A673 (cell line): ENCODE results near the gene LBHD2. TPM values are rescaled to one million over a fixed set of nuclear protein-coding genes. Genes with fewer than 3 reads are reported as not detected.
A peak's percentile ranks its signal among the peaks of the same experiment; 100 is the strongest.

Source experiments
- BruUV-seq: library from RNA; stranded (reverse); fragments of 400-500 nt; replicated peaks from 2 replicates; lab custom pipeline; 2021; lab: Mats Ljungman, UMichigan
- CTCF ChIA-PET: fragments of 300-600 bp; sonication (Branson Sonifier 250); formaldehyde crosslinking; loops from one replicate; lab custom pipeline; 2022; ENCODE audit warnings: antibody characterized with exemption; lab: Charles Lee
- POLR2A ChIA-PET: fragments of 300-600 bp; sonication (Branson Sonifier 250); formaldehyde crosslinking; loops from one replicate; lab custom pipeline; 2022; ENCODE audit warnings: antibody characterized with exemption; ENCODE audit not compliant: low non-redundant PET; lab: Charles Lee
- DNase-seq: peaks from one replicate; pipeline ENCODE4 v3.0.0-alpha.2; 2015; ENCODE audit warnings: low spot score
- H3K27ac ChIP-seq: fragments of 200-600 bp; sonication (generic); 2 replicates; pipeline ENCODE4 v1.5.1; 2016; ENCODE audit warnings: mixed run types, low read depth, mild to moderate bottlenecking, mixed read lengths, antibody characterized with exemption, low read length; ENCODE audit not compliant: poor library complexity, severe bottlenecking
- H3K27me3 ChIP-seq: fragments of 200-600 bp; sonication (generic); replicated peaks from 2 replicates; pipeline ENCODE4 v1.6.1; 2017; ENCODE audit warnings: mixed run types, low read depth, mild to moderate bottlenecking, mixed read lengths, antibody characterized with exemption, low read length; ENCODE audit not compliant: insufficient read depth, poor library complexity
- H3K36me3 ChIP-seq: fragments of 200-600 bp; sonication (generic); 2 replicates; pipeline ENCODE4 v1.6.1; 2016; ENCODE audit warnings: mixed run types, mild to moderate bottlenecking, mixed read lengths, antibody characterized with exemption, low read length; ENCODE audit not compliant: insufficient read depth, poor library complexity, severe bottlenecking
- H3K4me1 ChIP-seq: fragments of 200-600 bp; sonication (generic); 2 replicates; pipeline ENCODE4 v1.6.1; 2017; ENCODE audit warnings: mixed run types, mild to moderate bottlenecking, mixed read lengths, antibody characterized with exemption, low read length; ENCODE audit not compliant: insufficient read depth, poor library complexity, severe bottlenecking
- H3K4me3 ChIP-seq: fragments of 200-600 bp; sonication (generic); 2 replicates; pipeline ENCODE4 v1.5.1; 2016; ENCODE audit warnings: low read depth, mixed run types, mild to moderate bottlenecking, mixed read lengths, low read length; ENCODE audit not compliant: poor library complexity, severe bottlenecking
- H3K9me3 ChIP-seq: fragments of 200-600 bp; sonication (generic); 2 replicates; pipeline ENCODE4 v1.6.1; 2016; ENCODE audit warnings: mixed run types, low read depth, mild to moderate bottlenecking, mixed read lengths, antibody characterized with exemption, low read length; ENCODE audit not compliant: poor library complexity, severe bottlenecking
- EZH2 ChIP-seq: fragments of 200-600 bp; sonication (generic); IDR thresholded peaks from 2 replicates; pipeline ENCODE4 v1.6.1; 2017; ENCODE audit warnings: borderline replicate concordance, low read depth, mild to moderate bottlenecking, mixed read lengths, antibody characterized with exemption, low read length; ENCODE audit not compliant: poor library complexity, severe bottlenecking
- intact Hi-C: fragments of 100-400 bp; cut with micrococcal nuclease; formaldehyde crosslinking; loops from one replicate; pipeline ENCODE4 v1.10.0; 2022; ENCODE audit not compliant: unreplicated experiment
- total RNA-seq: library from RNA; stranded (reverse); gene quantifications from 2 replicates; pipeline ENCODE4 v1.2.3, GENCODE V29; 2021
- TF ChIP-seq, protein P1 (sequence below): fragments of 300-800, 200-600 bp; sonication (generic); conservative IDR thresholded peaks from 2 replicates; pipeline ENCODE4 v1.5.1; 2017; ENCODE audit warnings: low read depth, mild to moderate bottlenecking, antibody characterized with exemption, low read length, moderate library complexity, mixed read lengths

LBHD2 gene
- total RNA-seq, 1 experiment from 2014 or later: 0.99 TPM

- Histone ChIP-seq H3K27me3 (peaks cover 30% of the 10 kb centered on the region), H3K4me3 (peak overlapping the region; percentile 21), H3K36me3 (no peaks in the 10 kb centered on the region), H3K4me1 (peaks cover 12% of the 10 kb centered on the region), H3K27ac (no peak overlapping the region), H3K9me3 (no peaks in the 10 kb centered on the region)
- intact Hi-C loops: loop anchor here (1.0 to 2.0 kb wide), 2 partner anchors 81 to 189 kb away; no protein-coding TSS in a partner anchor
- no TSS peak for BruUV-seq
- CTCF ChIA-PET: interaction anchor here (0.6 to 2.2 kb wide), 9 partner anchors 8 to 760 kb away, joined by 3 to 29 read pairs (median 5); no protein-coding TSS in a partner anchor
- TF ChIP-seq EZH2: no peak
- TF ChIP-seq, protein P1, sequence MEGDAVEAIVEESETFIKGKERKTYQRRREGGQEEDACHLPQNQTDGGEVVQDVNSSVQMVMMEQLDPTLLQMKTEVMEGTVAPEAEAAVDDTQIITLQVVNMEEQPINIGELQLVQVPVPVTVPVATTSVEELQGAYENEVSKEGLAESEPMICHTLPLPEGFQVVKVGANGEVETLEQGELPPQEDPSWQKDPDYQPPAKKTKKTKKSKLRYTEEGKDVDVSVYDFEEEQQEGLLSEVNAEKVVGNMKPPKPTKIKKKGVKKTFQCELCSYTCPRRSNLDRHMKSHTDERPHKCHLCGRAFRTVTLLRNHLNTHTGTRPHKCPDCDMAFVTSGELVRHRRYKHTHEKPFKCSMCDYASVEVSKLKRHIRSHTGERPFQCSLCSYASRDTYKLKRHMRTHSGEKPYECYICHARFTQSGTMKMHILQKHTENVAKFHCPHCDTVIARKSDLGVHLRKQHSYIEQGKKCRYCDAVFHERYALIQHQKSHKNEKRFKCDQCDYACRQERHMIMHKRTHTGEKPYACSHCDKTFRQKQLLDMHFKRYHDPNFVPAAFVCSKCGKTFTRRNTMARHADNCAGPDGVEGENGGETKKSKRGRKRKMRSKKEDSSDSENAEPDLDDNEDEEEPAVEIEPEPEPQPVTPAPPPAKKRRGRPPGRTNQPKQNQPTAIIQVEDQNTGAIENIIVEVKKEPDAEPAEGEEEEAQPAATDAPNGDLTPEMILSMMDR: peak; percentile 41; the same call in 1 of the 2 replicates
- DNase-seq: peak; percentile 85
- POLR2A ChIA-PET: no interaction called here
Measured at GRCh38 chr14:103103461-103104388, 19.7 kb downstream of the LBHD2 start.

DNA sequence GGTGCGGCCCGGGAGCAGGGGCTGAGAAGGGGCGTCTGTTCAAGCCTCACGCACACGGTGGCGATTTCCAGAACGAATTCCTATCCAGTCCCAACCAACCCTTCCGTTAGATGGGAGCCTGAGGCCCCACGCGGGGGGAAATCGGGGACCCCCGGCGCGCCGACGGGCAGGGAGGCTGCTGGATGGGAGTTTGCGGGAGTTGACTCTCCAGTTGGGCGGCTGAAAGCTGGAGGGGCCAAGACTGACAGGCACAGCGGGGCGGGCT lies 20.3 kb downstream of the LBHD2 start:
- H3K27me3 ChIP-seq: peaks cover 30% of the 10 kb centered on the region
- no peak for DNase-seq
- H3K36me3 ChIP-seq: no peaks in the 10 kb centered on the region
- TF ChIP-seq EZH2: peak; percentile 69
- TF ChIP-seq, protein P1: no peak
- CTCF ChIA-PET: interaction anchor here (0.6 to 2.2 kb wide), 14 partner anchors 8 to 760 kb away, joined by 3 to 29 read pairs (median 4); no protein-coding TSS in a partner anchor
- peaks cover 12% of the 10 kb centered on the region for H3K4me1 ChIP-seq
- no peak overlapping the region for H3K4me3 ChIP-seq
- no TSS peak for BruUV-seq
- POLR2A ChIA-PET: no interaction called here
- H3K9me3 ChIP-seq: no peaks in the 10 kb centered on the region
- no peak overlapping the region for H3K27ac ChIP-seq
- intact Hi-C loops: loop anchor here (1.0 to 2.0 kb wide), 2 partner anchors 80 to 188 kb away; no protein-coding TSS in a partner anchor

DNA sequence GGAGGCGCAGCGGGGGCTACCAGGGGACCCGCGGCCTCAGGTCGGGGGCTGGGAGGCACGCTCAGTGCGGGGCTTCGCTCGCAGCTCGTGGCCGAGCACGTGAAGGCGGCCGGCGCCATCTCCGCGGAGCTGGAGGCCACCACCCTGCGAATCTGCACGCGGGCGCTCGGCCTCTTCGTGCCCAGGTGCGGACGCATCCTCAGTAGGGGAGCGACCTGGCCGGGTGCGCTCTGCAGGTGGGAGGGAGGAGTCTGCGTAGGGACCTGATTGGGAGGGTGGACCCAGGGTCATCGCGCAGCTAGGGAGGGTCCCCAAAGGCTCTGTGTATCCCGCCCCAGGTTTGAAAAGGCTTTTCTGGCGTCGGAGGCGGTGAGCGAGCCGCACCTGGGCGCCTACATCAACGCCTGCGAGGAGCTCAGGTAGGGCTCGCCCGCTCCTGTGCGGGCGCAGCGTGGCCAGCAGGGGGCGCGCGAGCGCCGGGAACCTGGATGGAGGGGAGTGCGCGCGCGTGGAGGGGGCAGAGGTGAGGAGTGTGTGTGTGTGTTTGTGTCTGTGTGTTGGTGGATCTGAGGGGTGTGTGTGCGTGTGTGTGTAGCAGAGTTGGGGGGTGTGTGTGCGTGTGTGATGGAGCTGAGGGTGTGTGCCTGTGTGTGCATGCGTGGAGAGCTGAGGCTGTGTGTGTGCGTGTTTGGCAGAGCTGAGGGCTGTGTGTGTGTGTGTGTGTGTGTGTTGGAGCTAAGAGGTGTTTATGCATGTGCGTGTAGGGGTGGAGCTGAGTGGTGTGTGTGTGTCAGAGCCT lies 20.8 kb downstream of the LBHD2 start:
- no peaks in the 10 kb centered on the region for H3K36me3 ChIP-seq
- H3K4me1 ChIP-seq: peaks cover 12% of the 10 kb centered on the region
- intact Hi-C loops: loop anchor here (1.0 to 2.0 kb wide), 2 partner anchors 80 to 187 kb away; no protein-coding TSS in a partner anchor
- peaks cover 30% of the 10 kb centered on the region for H3K27me3 ChIP-seq
- H3K4me3 ChIP-seq: no peak overlapping the region
- ChIA-PET CTCF (interaction anchor here (0.6 to 2.2 kb wide), 15 partner anchors 9 to 788 kb away, joined by 3 to 29 read pairs (median 4); no protein-coding TSS in a partner anchor), POLR2A (interaction anchor here (0.7 kb wide), 1 partner anchor 130 kb away, joined by 3 read pairs; no protein-coding TSS in a partner anchor)
- DNase-seq: peak; percentile 64
- H3K9me3 ChIP-seq: no peaks in the 10 kb centered on the region
- TF ChIP-seq, protein P1: peak; percentile 100
- peak; percentile 63 for TF ChIP-seq EZH2
- H3K27ac ChIP-seq: no peak overlapping the region
- BruUV-seq: no TSS peak
